Endothelial cell of umbilical vein (primary cell): ENCODE data around the gene LHX3. TPM values are rescaled to one million over a fixed set of nuclear protein-coding genes. Genes with fewer than 3 reads are reported as not detected.

Experiments used
- BruUV-seq: library from RNA; stranded (reverse); fragments of 400-500 nt; replicated peaks from 2 replicates; lab custom pipeline; 2021; lab: Mats Ljungman, UMichigan
- CTCF ChIA-PET: fragments of 300-600, 350-600 bp; sonication (Branson Sonifier 250); formaldehyde crosslinking; loops from one replicate; lab custom pipeline; 2021; ENCODE audit warnings: antibody characterized with exemption, inconsistent platforms; lab: Charles Lee
- POLR2A ChIA-PET: fragments of 300-600, 350-600 bp; sonication (Branson Sonifier 250); formaldehyde crosslinking; loops from one replicate; lab custom pipeline; 2021; ENCODE audit warnings: antibody characterized with exemption, inconsistent platforms; lab: Charles Lee
- DNase-seq: peaks from one replicate; pipeline ENCODE4 v3.0.0-alpha.2; 2011; ENCODE audit warnings: low read depth, low spot score
- FAIRE-seq: peaks from 2 replicates; lab custom pipeline; 2011; peaks lifted over from hg19 to GRCh38; lab: Jason Lieb, UNC
- H2AFZ ChIP-seq: 2 replicates; pipeline ENCODE4 v1.6.0; 2012; ENCODE audit warnings: low read depth, low read length, control low read depth, inconsistent platforms
- H3K27ac ChIP-seq: 2 replicates; pipeline ENCODE4 v1.5.1; 2011; ENCODE audit warnings: low read depth, mild to moderate bottlenecking, control low read depth, low read length, moderate library complexity; ENCODE audit not compliant: insufficient read depth
- H3K27me3 ChIP-seq, 2 experiments: 2 replicates each; pipeline versions ENCODE4 v1.6.0 to v1.6.1; 2011; ENCODE audit warnings: low read length in 2 of 2, mixed read lengths in 1 of 2; ENCODE audit not compliant: control insufficient read depth in 2 of 2, insufficient read depth in 2 of 2
- H3K36me3 ChIP-seq, 2 experiments: 2 replicates in 1 of 2; 3 replicates in 1 of 2; pipeline ENCODE4 v1.5.1; 2011; ENCODE audit warnings: low read length in 2 of 2, mild to moderate bottlenecking in 1 of 2, moderate library complexity in 1 of 2; ENCODE audit not compliant: control insufficient read depth in 2 of 2, insufficient read depth in 2 of 2; ENCODE audit errors: extremely low read depth in 1 of 2
- H3K4me1 ChIP-seq: 3 replicates; pipeline ENCODE4 v1.5.1; 2011; ENCODE audit warnings: mild to moderate bottlenecking, low read length; ENCODE audit not compliant: control insufficient read depth, insufficient read depth; ENCODE audit errors: extremely low read depth
- H3K4me2 ChIP-seq: 2 replicates; pipeline ENCODE4 v1.6.1; 2011; ENCODE audit warnings: low read length, control low read depth, mixed read lengths; ENCODE audit not compliant: insufficient read depth
- H3K4me3 ChIP-seq, 3 experiments: fragments of 200-600 bp in 1 of 3; sonication (generic), shearing (Covaris generic) in 1 of 3; replicated peaks in 1 of 3; 2 replicates each; pipeline ENCODE4 v1.5.1; 2011 to 2016; ENCODE audit warnings: control low read depth in 3 of 3, low read length in 3 of 3, mild to moderate bottlenecking in 2 of 3, inconsistent platforms in 1 of 3, low read depth in 1 of 3, moderate library complexity in 1 of 3; ENCODE audit not compliant: insufficient read depth in 1 of 3
- H3K79me2 ChIP-seq: 2 replicates; pipeline ENCODE4 v1.6.0; 2012; ENCODE audit warnings: low read length, inconsistent platforms; ENCODE audit not compliant: control insufficient read depth, insufficient read depth
- H3K9ac ChIP-seq: replicated peaks from 2 replicates; pipeline ENCODE3; 2011; ENCODE audit warnings: low read length, control low read depth; ENCODE audit not compliant: insufficient read depth; ENCODE audit errors: extremely low read depth
- H3K9me1 ChIP-seq: replicated peaks from 3 replicates; pipeline ENCODE4 v1.6.0; 2011; ENCODE audit warnings: mild to moderate bottlenecking, low read length; ENCODE audit not compliant: control insufficient read depth, insufficient read depth; ENCODE audit errors: extremely low read depth
- H3K9me3 ChIP-seq: replicated peaks from 2 replicates; pipeline ENCODE4 v1.5.1; 2012; ENCODE audit warnings: low read length, inconsistent platforms; ENCODE audit not compliant: control insufficient read depth, insufficient read depth
- H4K20me1 ChIP-seq: replicated peaks from 2 replicates; pipeline ENCODE3; 2011; ENCODE audit warnings: mild to moderate bottlenecking, low read length; ENCODE audit not compliant: control insufficient read depth, insufficient read depth; ENCODE audit errors: extremely low read depth
- CTCF ChIP-seq, 2 donors: IDR thresholded peaks; 1 replicate in 1 of 2; 2 replicates in 1 of 2; pipeline ENCODE4 v1.5.1; 2011; ENCODE audit warnings: low read length in 2 of 2, mild to moderate bottlenecking in 2 of 2, moderate library complexity in 2 of 2, control low read depth in 1 of 2, inconsistent platforms in 1 of 2, low read depth in 1 of 2; ENCODE audit not compliant: insufficient read depth in 1 of 2; ENCODE audit errors: extremely low read depth in 1 of 2
- EZH2 ChIP-seq: IDR thresholded peaks from 2 replicates; pipeline ENCODE4 v1.6.1; 2012; ENCODE audit warnings: borderline replicate concordance, low read depth, mild to moderate bottlenecking, moderate library complexity, low read length, inconsistent platforms; ENCODE audit not compliant: severe bottlenecking
- FOS ChIP-seq: IDR thresholded peaks from 2 replicates; pipeline ENCODE4 v1.6.1; 2011; ENCODE audit warnings: mild to moderate bottlenecking, low read length, moderate library complexity, borderline replicate concordance; ENCODE audit not compliant: insufficient read depth
- GATA2 ChIP-seq: IDR thresholded peaks from 2 replicates; pipeline ENCODE4 v1.7.0; 2011; ENCODE audit warnings: low read depth, mild to moderate bottlenecking, moderate library complexity, mixed read lengths, low read length; ENCODE audit not compliant: insufficient read length, insufficient read depth
- JUN ChIP-seq: IDR thresholded peaks from 2 replicates; pipeline ENCODE4 v1.6.1; 2011; ENCODE audit warnings: borderline replicate concordance, low read depth; ENCODE audit not compliant: insufficient read length, insufficient read depth
- MAX ChIP-seq: IDR thresholded peaks from 2 replicates; pipeline ENCODE4 v1.6.1; 2011; ENCODE audit not compliant: insufficient read depth, insufficient read length
- MYC ChIP-seq: IDR thresholded peaks from one replicate; pipeline ENCODE4 v1.6.1; 2011; ENCODE audit warnings: mild to moderate bottlenecking, low read depth, low read length
- POLR2A ChIP-seq: IDR thresholded peaks from 2 replicates; pipeline ENCODE4 v1.6.1; 2012; ENCODE audit warnings: low read depth, mild to moderate bottlenecking, control low read depth, low read length
- POLR2AphosphoS5 ChIP-seq: IDR thresholded peaks from 2 replicates; pipeline ENCODE4 v1.6.1; 2012; ENCODE audit warnings: low read depth, mild to moderate bottlenecking, control low read depth, low read length, moderate library complexity; ENCODE audit not compliant: insufficient read depth
- dilution Hi-C: fragments of 300-500 bp; cut with MboI; formaldehyde crosslinking; loops from one replicate; pipeline ENCODE4 v1.15.0; 2019; ENCODE audit warnings: low sequenced_read_pairs; ENCODE audit not compliant: extremely low pct_ligation_motif_present
- intact Hi-C: fragments of 100-400 bp; cut with micrococcal nuclease; formaldehyde crosslinking; loops from one replicate; pipeline ENCODE4 v1.10.0; 2022
- polyA plus RNA-seq, 4 experiments: library from polyadenylated mRNA; depleted of rRNA in 3 of 4; stranded (reverse) in 3 of 4; unstranded in 1 of 4; fragments of >200 nt; gene quantifications; 2 replicates each; pipeline versions ENCODE4 v1.2.1 to v1.2.3, GENCODE V29; 2011 to 2012; ENCODE audit warnings: missing spikeins in 1 of 4
- total RNA-seq: library from RNA; stranded (reverse); gene quantifications from 2 replicates; pipeline ENCODE4 v1.2.3, GENCODE V29; 2021

LHX3 gene
- total and polyA plus RNA-seq, 2 donors (not counting 3 experiments of a cell fraction or from before 2014, with no cell fraction given) = not detected

- Histone ChIP-seq H3K36me3 (peaks cover 0 to 3% of the 10 kb centered on the region in 2 experiments), H3K27me3 (no peaks in the 10 kb centered on the region), H3K9me3 (no peaks in the 10 kb centered on the region), H3K4me3 (no peak overlapping the region), H3K79me2 (no peaks in the 10 kb centered on the region), H2AFZ (no peak overlapping the region), H4K20me1 (no peaks in the 10 kb centered on the region), H3K27ac (no peak overlapping the region), H3K4me2 (no peak overlapping the region), H3K9me1 (no peaks in the 10 kb centered on the region), H3K9ac (no peak overlapping the region), H3K4me1 (no peaks in the 10 kb centered on the region)
- no TSS peak for BruUV-seq
- peak; percentile 18 for FAIRE-seq
- TF ChIP-seq MAX (no peak), GATA2 (no peak), POLR2AphosphoS5 (no peak), MYC (no peak), FOS (no peak), CTCF (IDR thresholded peaks at IDR 0.05; ENCODE audit: extremely low read depth in 1 of 2, insufficient read depth in 1 of 2, low read depth in 1 of 2, low read length in 2 of 2) (no peak), JUN (no peak), POLR2A (no peak), EZH2 (no peak)
- DNase-seq = no peak
- dilution Hi-C loops (no loop called here), intact Hi-C loops (no loop called here)
- CTCF ChIA-PET = interaction anchor here (0.8 to 2.7 kb wide), 4 partner anchors 9 to 78 kb away, joined by 3 to 11 read pairs (median 4); no protein-coding TSS in a partner anchor
- POLR2A ChIA-PET = no interaction called here
Measured at GRCh38 chr9:136220017-136220729, 15.2 kb upstream of the LHX3 start.
